GM12878 (cell line): Measurements from ENCODE around the gene TNFAIP1. TPM values are rescaled to one million over a fixed set of nuclear protein-coding genes. Genes with fewer than 3 reads are reported as not detected.

Source experiments
- microRNA-seq: library from miRNA; unstranded; fragments of <30 nt; microRNA quantifications from one replicate; pipeline ENCODE4, GENCODE V29; 2018
- polyA plus RNA-seq, 11 experiments: library from polyadenylated mRNA; depleted of rRNA in 4 of 11; unstranded in 6 of 11; stranded (reverse) in 5 of 11; fragments of >200 nt; fragmentation: Nextera tagmentation in 4 of 11; fragmentation: Illumina TruSeq in 1 of 11; extraction: Ambion mirVana in 4 of 11; extraction: Trizol in 1 of 11; gene quantifications; 1 replicate in 1 of 11; 2 replicates in 10 of 11; pipeline versions ENCODE4 v1.2.1 to v1.2.3, GENCODE V29; 2011 to 2016; ENCODE audit warnings: inconsistent platforms in 2 of 11, missing spikeins in 2 of 11, low read depth in 1 of 11
- total RNA-seq, 4 experiments: library from RNA; depleted of rRNA in 3 of 4; stranded (reverse); fragments of >200 nt in 3 of 4; fragmentation: Illumina TruSeq in 1 of 4; extraction: Trizol in 1 of 4; gene quantifications; 2 replicates each; pipeline versions ENCODE4 v1.2.1 to v1.2.3, GENCODE V29; 2013 to 2021

The TNFAIP1 gene
- total and polyA plus RNA-seq, 10 of the 15 experiments (the other 5 are each of a cell fraction or from before 2014, with no cell fraction given), result 1.8 to 16.9 (median 11.7) TPM

Small RNAs within 50 kb of the gene (microRNA-seq; reads per million reads assigned to microRNA genes)
- gene MIR4723, result 0.94 reads per million

Other genes with a start within 250 kb of the TNFAIP1 start
Only the 7 nearest of the 12 such genes appear.
- 116 and 130 TPM in 2 replicates for gene TMEM97, start 16.6 kb upstream of the TNFAIP1 start, total RNA-seq (2014; rRNA removed)
- gene TMEM97, start 16.6 kb upstream of the TNFAIP1 start, total RNA-seq (2014; rRNA removed; fragmentation: Illumina TruSeq; extraction: Trizol), result 83.5 and 84.2 TPM in 2 replicates
- 87.8 and 89.3 TPM in 2 replicates for gene TMEM97, start 16.6 kb upstream of the TNFAIP1 start, total RNA-seq (2021)
- gene TMEM97, start 16.6 kb upstream of the TNFAIP1 start, polyA plus RNA-seq (2011; rRNA removed), result 96.8 and 100 TPM in 2 replicates
- gene TMEM97, start 16.6 kb upstream of the TNFAIP1 start, polyA plus RNA-seq (2014; fragmentation: Illumina TruSeq; extraction: Trizol), result 134 and 183 TPM in 2 replicates
- gene TMEM97, start 16.6 kb upstream of the TNFAIP1 start, polyA plus RNA-seq (2014; fragmentation: Nextera tagmentation; extraction: Ambion mirVana), result 100 to 1,000 TPM in 1 of 2 experiments, 10 to 100 TPM in 1; 58.0 to 130 TPM
- 62.4 and 63.1 TPM in 2 replicates for gene TMEM97, start 16.6 kb upstream of the TNFAIP1 start, polyA plus RNA-seq (2014; rRNA removed)
- gene TMEM97, start 16.6 kb upstream of the TNFAIP1 start, polyA plus RNA-seq (2016; fragmentation: Nextera tagmentation; extraction: Ambion mirVana), result 10 to 100 TPM; 81.0 to 83.1 TPM
- gene IFT20, start 289 bp upstream of the TNFAIP1 start, total RNA-seq (2014; rRNA removed), result 18.4 and 21.1 TPM in 2 replicates
- gene IFT20, start 289 bp upstream of the TNFAIP1 start, total RNA-seq (2014; rRNA removed; fragmentation: Illumina TruSeq; extraction: Trizol), result 16.8 and 17.8 TPM in 2 replicates
- 15.2 and 17.5 TPM in 2 replicates for gene IFT20, start 289 bp upstream of the TNFAIP1 start, total RNA-seq (2021)
- gene IFT20, start 289 bp upstream of the TNFAIP1 start, polyA plus RNA-seq (2011; rRNA removed), result 25.2 and 36.0 TPM in 2 replicates
- gene IFT20, start 289 bp upstream of the TNFAIP1 start, polyA plus RNA-seq (2014; fragmentation: Illumina TruSeq; extraction: Trizol), result 19.9 and 21.2 TPM in 2 replicates
- gene IFT20, start 289 bp upstream of the TNFAIP1 start, polyA plus RNA-seq (2014; fragmentation: Nextera tagmentation; extraction: Ambion mirVana), result 10 to 100 TPM in 1 of 2 experiments, 1 to 10 TPM in 1; 9.4 to 13.1 TPM
- gene IFT20, start 289 bp upstream of the TNFAIP1 start, polyA plus RNA-seq (2014; rRNA removed), result 25.2 and 26.6 TPM in 2 replicates
- gene IFT20, start 289 bp upstream of the TNFAIP1 start, polyA plus RNA-seq (2016; fragmentation: Nextera tagmentation; extraction: Ambion mirVana), result 10 to 100 TPM; 32.1 to 38.2 TPM
- gene POLDIP2, start 21.8 kb downstream of the TNFAIP1 start, total RNA-seq (2014; rRNA removed), result 126 and 131 TPM in 2 replicates
- 63.9 and 69.2 TPM in 2 replicates for gene POLDIP2, start 21.8 kb downstream of the TNFAIP1 start, total RNA-seq (2014; rRNA removed; fragmentation: Illumina TruSeq; extraction: Trizol)
- gene POLDIP2, start 21.8 kb downstream of the TNFAIP1 start, total RNA-seq (2021), result 108 and 111 TPM in 2 replicates
- 57.7 and 89.9 TPM in 2 replicates for gene POLDIP2, start 21.8 kb downstream of the TNFAIP1 start, polyA plus RNA-seq (2011; rRNA removed)
- 120 and 133 TPM in 2 replicates for gene POLDIP2, start 21.8 kb downstream of the TNFAIP1 start, polyA plus RNA-seq (2014; fragmentation: Illumina TruSeq; extraction: Trizol)
- 10 to 100 TPM; 22.8 to 36.9 TPM for gene POLDIP2, start 21.8 kb downstream of the TNFAIP1 start, polyA plus RNA-seq (2014; fragmentation: Nextera tagmentation; extraction: Ambion mirVana)
- 134 and 139 TPM in 2 replicates for gene POLDIP2, start 21.8 kb downstream of the TNFAIP1 start, polyA plus RNA-seq (2014; rRNA removed)
- 100 to 1,000 TPM; 180 to 196 TPM for gene POLDIP2, start 21.8 kb downstream of the TNFAIP1 start, polyA plus RNA-seq (2016; fragmentation: Nextera tagmentation; extraction: Ambion mirVana)
- gene SEBOX, start 29.4 kb downstream of the TNFAIP1 start, total RNA-seq (2014; rRNA removed), result not detected in 2 replicates
- gene SEBOX, start 29.4 kb downstream of the TNFAIP1 start, total RNA-seq (2014; rRNA removed; fragmentation: Illumina TruSeq; extraction: Trizol), result not detected in 2 replicates
- gene SEBOX, start 29.4 kb downstream of the TNFAIP1 start, total RNA-seq (2021), result not detected in 2 replicates
- gene SEBOX, start 29.4 kb downstream of the TNFAIP1 start, polyA plus RNA-seq (2011; rRNA removed), result not detected in 2 replicates
- not detected in 2 replicates for gene SEBOX, start 29.4 kb downstream of the TNFAIP1 start, polyA plus RNA-seq (2014; fragmentation: Illumina TruSeq; extraction: Trizol)
- not detected for gene SEBOX, start 29.4 kb downstream of the TNFAIP1 start, polyA plus RNA-seq (2014; fragmentation: Nextera tagmentation; extraction: Ambion mirVana)
- not detected in 2 replicates for gene SEBOX, start 29.4 kb downstream of the TNFAIP1 start, polyA plus RNA-seq (2014; rRNA removed)
- gene SEBOX, start 29.4 kb downstream of the TNFAIP1 start, polyA plus RNA-seq (2016; fragmentation: Nextera tagmentation; extraction: Ambion mirVana), result not detected
- 0.44 TPM in 1 of 2 replicates, not detected in the other for gene VTN, start 34.5 kb downstream of the TNFAIP1 start, total RNA-seq (2014; rRNA removed)
- gene VTN, start 34.5 kb downstream of the TNFAIP1 start, total RNA-seq (2014; rRNA removed; fragmentation: Illumina TruSeq; extraction: Trizol), result 0.32 TPM in 1 of 2 replicates, not detected in the other
- gene VTN, start 34.5 kb downstream of the TNFAIP1 start, total RNA-seq (2021), result 1.3 TPM in 2 replicates
- gene VTN, start 34.5 kb downstream of the TNFAIP1 start, polyA plus RNA-seq (2011; rRNA removed), result not detected in 2 replicates
- gene VTN, start 34.5 kb downstream of the TNFAIP1 start, polyA plus RNA-seq (2014; fragmentation: Illumina TruSeq; extraction: Trizol), result 0.18 and 0.70 TPM in 2 replicates
- gene VTN, start 34.5 kb downstream of the TNFAIP1 start, polyA plus RNA-seq (2014; fragmentation: Nextera tagmentation; extraction: Ambion mirVana), result under 1 TPM in 1 of 2 experiments, not detected in 1; 0.04 TPM
- 0.10 and 0.43 TPM in 2 replicates for gene VTN, start 34.5 kb downstream of the TNFAIP1 start, polyA plus RNA-seq (2014; rRNA removed)
- gene VTN, start 34.5 kb downstream of the TNFAIP1 start, polyA plus RNA-seq (2016; fragmentation: Nextera tagmentation; extraction: Ambion mirVana), result under 1 TPM in 1 of 2 experiments, not detected in 1; 0.13 TPM
- gene SARM1, start 35.9 kb downstream of the TNFAIP1 start, total RNA-seq (2014; rRNA removed), result 10.5 and 14.0 TPM in 2 replicates
- 7.8 and 8.7 TPM in 2 replicates for gene SARM1, start 35.9 kb downstream of the TNFAIP1 start, total RNA-seq (2014; rRNA removed; fragmentation: Illumina TruSeq; extraction: Trizol)
- gene SARM1, start 35.9 kb downstream of the TNFAIP1 start, total RNA-seq (2021), result 25.3 and 28.6 TPM in 2 replicates
- gene SARM1, start 35.9 kb downstream of the TNFAIP1 start, polyA plus RNA-seq (2011; rRNA removed), result 2.1 and 2.5 TPM in 2 replicates
- 8.7 and 13.0 TPM in 2 replicates for gene SARM1, start 35.9 kb downstream of the TNFAIP1 start, polyA plus RNA-seq (2014; fragmentation: Illumina TruSeq; extraction: Trizol)
- gene SARM1, start 35.9 kb downstream of the TNFAIP1 start, polyA plus RNA-seq (2014; fragmentation: Nextera tagmentation; extraction: Ambion mirVana), result 1 to 10 TPM in 1 of 2 experiments, under 1 TPM in 1; 0.56 to 1.5 TPM
- 16.2 and 16.7 TPM in 2 replicates for gene SARM1, start 35.9 kb downstream of the TNFAIP1 start, polyA plus RNA-seq (2014; rRNA removed)
- gene SARM1, start 35.9 kb downstream of the TNFAIP1 start, polyA plus RNA-seq (2016; fragmentation: Nextera tagmentation; extraction: Ambion mirVana), result 10 to 100 TPM; 10.8 to 13.7 TPM
- 3.7 and 6.8 TPM in 2 replicates for gene SLC46A1, start 70.5 kb downstream of the TNFAIP1 start, total RNA-seq (2014; rRNA removed)
- 2.9 and 3.9 TPM in 2 replicates for gene SLC46A1, start 70.5 kb downstream of the TNFAIP1 start, total RNA-seq (2014; rRNA removed; fragmentation: Illumina TruSeq; extraction: Trizol)
- gene SLC46A1, start 70.5 kb downstream of the TNFAIP1 start, total RNA-seq (2021), result 5.6 and 6.2 TPM in 2 replicates
- 1.7 and 2.0 TPM in 2 replicates for gene SLC46A1, start 70.5 kb downstream of the TNFAIP1 start, polyA plus RNA-seq (2011; rRNA removed)
- gene SLC46A1, start 70.5 kb downstream of the TNFAIP1 start, polyA plus RNA-seq (2014; fragmentation: Illumina TruSeq; extraction: Trizol), result 4.1 and 7.1 TPM in 2 replicates
- 1 to 10 TPM; 3.4 to 6.0 TPM for gene SLC46A1, start 70.5 kb downstream of the TNFAIP1 start, polyA plus RNA-seq (2014; fragmentation: Nextera tagmentation; extraction: Ambion mirVana)
- 3.4 and 4.7 TPM in 2 replicates for gene SLC46A1, start 70.5 kb downstream of the TNFAIP1 start, polyA plus RNA-seq (2014; rRNA removed)
- gene SLC46A1, start 70.5 kb downstream of the TNFAIP1 start, polyA plus RNA-seq (2016; fragmentation: Nextera tagmentation; extraction: Ambion mirVana), result 1 to 10 TPM; 3.9 to 6.9 TPM